GM12864 (cell line): Measurements from ENCODE around the gene WDFY2.

Source experiments
- DNase-seq: peaks from one replicate; pipeline ENCODE4 v3.0.0-alpha.2; 2011; ENCODE audit warnings: low read depth
- H3K4me3 ChIP-seq: 2 replicates; pipeline ENCODE4 v1.5.1; 2011; ENCODE audit warnings: mild to moderate bottlenecking, low read depth, low read length, control low read depth
- CTCF ChIP-seq: IDR thresholded peaks from 2 replicates; pipeline ENCODE4 v1.5.1; 2011; ENCODE audit warnings: low read depth, mild to moderate bottlenecking, moderate library complexity, low read length, control low read depth, inconsistent platforms; ENCODE audit errors: missing control alignments

Gene WDFY2

GRCh38 chr13:51737609-51738008 lies 153.3 kb downstream of the WDFY2 start:
- no peak for DNase-seq
- no peak overlapping the region for H3K4me3 ChIP-seq
- TF ChIP-seq CTCF: no peak

DNA sequence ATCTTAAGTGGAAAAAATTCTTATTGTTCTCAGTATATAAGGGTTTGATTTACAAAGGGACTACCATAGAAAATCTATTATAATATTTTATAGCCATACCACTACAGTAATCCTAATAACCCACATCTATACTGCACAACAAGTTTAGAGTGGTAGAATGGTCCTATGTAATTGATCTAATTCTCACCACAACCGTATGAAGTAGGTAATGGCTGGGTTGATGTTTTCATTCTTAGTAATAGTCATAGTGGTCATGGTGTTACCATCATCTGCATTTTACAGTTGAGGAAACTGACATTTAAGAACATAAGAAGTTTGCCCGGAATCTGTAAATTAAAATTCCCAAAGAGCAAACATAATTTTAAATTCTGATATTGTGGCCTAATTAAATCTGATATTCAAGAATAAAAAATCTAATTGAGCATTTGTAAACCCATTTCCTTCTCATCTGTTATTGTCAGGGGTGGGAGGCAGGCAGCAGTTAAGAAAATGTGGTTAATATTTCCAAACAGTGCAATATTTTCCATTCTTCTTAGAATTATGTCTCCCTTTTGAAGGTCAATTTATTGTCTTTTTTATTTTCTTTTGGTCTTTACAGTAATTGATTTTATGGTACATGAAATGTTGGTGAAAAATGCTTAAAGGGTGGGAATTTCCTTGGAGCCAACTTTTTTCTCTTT lies 154.1 kb downstream of the WDFY2 start:
- H3K4me3 ChIP-seq: no peak overlapping the region
- DNase-seq: no peak
- TF ChIP-seq CTCF: no peak

- DNase-seq: no peak
- H3K4me3 ChIP-seq: no peak overlapping the region
- TF ChIP-seq CTCF: no peak
Observed at GRCh38 chr13:51739027-51739764, 154.9 kb downstream of the WDFY2 start.

DNA sequence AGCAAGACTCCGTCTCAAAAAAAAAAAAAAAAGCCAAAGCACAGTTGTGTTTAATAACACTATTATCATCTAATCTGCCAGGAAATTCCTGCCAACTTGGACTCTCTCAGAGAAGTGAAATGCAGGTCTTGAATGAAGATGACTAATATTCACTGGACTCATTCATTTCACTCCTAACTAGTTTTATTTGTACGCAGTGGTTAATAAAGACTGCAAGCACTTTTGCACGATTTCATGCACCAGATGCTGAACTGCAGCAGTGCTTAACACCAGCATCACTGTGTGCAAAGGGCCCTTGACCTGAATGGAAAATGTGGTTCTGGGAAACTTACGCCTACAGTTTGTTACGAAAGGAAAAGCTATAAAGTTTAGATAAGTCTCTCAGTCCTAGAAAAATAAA lies 156.4 kb downstream of the WDFY2 start:
- H3K4me3 ChIP-seq: no peak overlapping the region
- no peak for DNase-seq
- TF ChIP-seq CTCF: no peak

- no peak for DNase-seq
- no peak for TF ChIP-seq CTCF
- H3K4me3 ChIP-seq: no peak overlapping the region
Observed at GRCh38 chr13:51742031-51742430, 157.8 kb downstream of the WDFY2 start.

DNA sequence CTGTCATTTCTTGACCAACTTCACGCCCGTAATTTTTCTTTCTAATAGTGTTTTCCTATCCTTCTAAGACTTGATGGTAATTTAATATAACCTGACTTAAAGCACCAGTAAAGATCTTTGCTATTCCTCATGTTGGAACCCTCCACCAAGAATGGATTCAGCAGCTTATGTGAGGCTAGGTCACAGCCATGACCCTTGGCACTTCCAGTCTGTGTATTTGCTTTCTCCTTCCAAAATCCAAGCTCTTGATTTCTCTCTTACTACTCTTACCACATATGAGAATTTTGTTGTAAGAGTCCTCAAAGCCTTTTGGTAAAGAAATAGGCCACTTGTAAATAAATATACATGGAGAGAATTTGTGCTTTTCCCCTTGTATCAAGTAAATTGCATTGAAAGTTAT lies 158.3 kb downstream of the WDFY2 start:
- no peak overlapping the region for H3K4me3 ChIP-seq
- no peak for DNase-seq
- no peak for TF ChIP-seq CTCF

DNA sequence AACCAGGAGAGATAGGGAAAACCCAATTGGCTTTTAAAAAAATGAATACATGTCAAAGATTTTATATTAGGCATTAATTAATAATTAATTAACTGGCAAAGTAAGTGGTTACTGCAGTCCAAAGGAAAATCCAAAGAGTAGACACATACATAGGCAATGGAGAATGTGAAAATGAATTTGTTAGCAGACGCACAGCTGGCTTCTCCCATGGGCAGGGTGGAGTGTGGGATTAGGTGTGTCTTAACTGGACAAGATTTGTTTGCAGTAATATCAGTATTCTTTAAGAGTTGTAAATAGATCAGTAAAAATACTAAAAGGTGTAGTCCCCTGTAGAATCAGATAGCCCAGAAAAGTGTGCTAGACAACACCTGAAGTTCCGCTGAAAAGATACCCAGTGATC lies 161.0 kb downstream of the WDFY2 start:
- no peak for TF ChIP-seq CTCF
- no peak for DNase-seq
- no peak overlapping the region for H3K4me3 ChIP-seq
